DOHH2 (cell line): Measurements from ENCODE around the gene SECISBP2.

ENCODE experiments used
- H3F3A ChIP-seq: fragments of 200-600 bp; sonication (generic), shearing (Covaris generic); 2 replicates; pipeline ENCODE4 v1.6.0; 2016; ENCODE audit warnings: antibody characterized with exemption, mild to moderate bottlenecking; ENCODE audit not compliant: control insufficient read depth, insufficient read depth
- H3K27ac ChIP-seq: fragments of 200-600 bp; sonication (generic); 2 replicates; pipeline ENCODE4 v1.5.1; 2014; ENCODE audit warnings: low read depth, mild to moderate bottlenecking, low read length, moderate library complexity
- H3K27me3 ChIP-seq: fragments of 200-600 bp; sonication (generic); 2 replicates; pipeline ENCODE4 v1.6.1; 2014; ENCODE audit warnings: mild to moderate bottlenecking, low read length, mixed read lengths; ENCODE audit not compliant: control insufficient read depth
- H3K36me3 ChIP-seq: fragments of 200-600 bp; sonication (generic); 2 replicates; pipeline ENCODE4 v1.6.1; 2014; ENCODE audit warnings: mild to moderate bottlenecking, low read length, moderate library complexity, mixed read lengths; ENCODE audit not compliant: control insufficient read depth
- H3K4me1 ChIP-seq: fragments of 200-600 bp; sonication (generic); 2 replicates; pipeline ENCODE4 v1.6.1; 2014; ENCODE audit warnings: mild to moderate bottlenecking, low read length, mixed read lengths; ENCODE audit not compliant: control insufficient read depth
- H3K4me2 ChIP-seq: fragments of 200-600 bp; sonication (generic); 2 replicates; pipeline ENCODE4 v1.6.0; 2014; ENCODE audit warnings: mild to moderate bottlenecking, low read length, moderate library complexity
- H3K4me3 ChIP-seq: fragments of 200-600 bp; sonication (generic); 2 replicates; pipeline ENCODE4 v1.5.1; 2014; ENCODE audit warnings: mild to moderate bottlenecking, low read length, mixed read lengths
- H3K79me2 ChIP-seq: fragments of 200-600 bp; sonication (generic); 2 replicates; pipeline ENCODE4 v1.6.1; 2014; ENCODE audit warnings: mild to moderate bottlenecking, low read length, mixed read lengths; ENCODE audit not compliant: control insufficient read depth
- H3K9me2 ChIP-seq: fragments of 200-600 bp; sonication (generic); replicated peaks from 2 replicates; pipeline ENCODE4 v1.6.1; 2014; ENCODE audit warnings: mild to moderate bottlenecking, low read length, mixed read lengths; ENCODE audit not compliant: control insufficient read depth
- H3K9me3 ChIP-seq: fragments of 200-600 bp; sonication (generic); 2 replicates; pipeline ENCODE4 v1.6.1; 2014; ENCODE audit warnings: antibody characterized with exemption, low read length, mixed read lengths; ENCODE audit not compliant: control insufficient read depth, insufficient read depth
- H4K20me1 ChIP-seq: fragments of 200-600 bp; sonication (generic); 2 replicates; pipeline ENCODE4 v1.6.0; 2014; ENCODE audit warnings: low read depth, mild to moderate bottlenecking, antibody characterized with exemption, low read length, moderate library complexity; ENCODE audit not compliant: control insufficient read depth, insufficient read depth
- EZH2phosphoT487 ChIP-seq: fragments of 200-600 bp; sonication (generic); IDR thresholded peaks from 2 replicates; pipeline ENCODE4 v1.6.1; 2017; ENCODE audit warnings: borderline replicate concordance, mild to moderate bottlenecking, antibody characterized with exemption, low read length, moderate library complexity, mixed read lengths
- TF ChIP-seq, protein P1 (sequence below): fragments of 200-600 bp; sonication (generic); IDR thresholded peaks from one replicate; pipeline ENCODE4 v1.5.1; 2014; ENCODE audit warnings: antibody characterized with exemption, mild to moderate bottlenecking, low read depth, low read length; ENCODE audit not compliant: poor library complexity, severe bottlenecking

SECISBP2 gene

DNA sequence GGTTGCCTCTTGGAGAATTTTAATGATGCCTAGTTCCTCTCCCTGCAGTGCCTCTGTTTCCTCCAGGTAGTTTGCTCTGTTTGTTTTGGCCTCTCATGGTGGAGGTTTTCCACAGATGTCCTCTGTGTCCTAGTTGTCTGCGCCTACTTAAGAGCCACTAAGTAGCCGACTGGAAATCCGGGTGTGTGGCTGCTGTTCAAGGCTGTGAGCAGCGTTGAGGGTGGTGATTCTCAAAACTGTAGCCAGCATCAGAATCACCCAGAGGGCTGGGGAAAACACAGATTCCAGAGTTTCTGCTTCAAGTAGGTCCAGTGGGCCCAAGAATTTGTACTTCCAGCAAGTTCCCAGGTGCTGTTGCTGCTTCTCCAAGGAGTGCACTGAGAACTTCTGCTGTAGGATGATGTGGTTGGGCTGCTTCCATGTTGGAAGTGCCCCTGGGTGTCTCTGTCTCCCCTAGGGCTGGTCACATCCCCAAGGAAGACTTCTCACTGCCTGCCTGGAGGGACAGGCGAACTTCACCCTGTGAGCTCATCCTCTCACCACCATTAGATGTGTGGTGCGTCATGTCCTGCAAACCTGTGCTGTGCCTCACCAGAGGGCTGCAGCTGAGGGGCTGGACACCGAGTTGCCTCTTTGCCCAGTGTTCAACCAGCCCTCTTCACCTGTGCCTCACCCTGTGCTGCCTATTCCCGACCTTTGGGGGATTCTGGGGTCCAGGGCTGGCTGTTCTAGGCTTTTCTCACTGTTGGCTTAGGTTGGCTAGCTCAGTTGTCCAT lies 34.8 kb downstream of the SECISBP2 start:
- no peak overlapping the region for H3K27ac ChIP-seq
- no peak for TF ChIP-seq EZH2phosphoT487
- TF ChIP-seq, protein P1, sequence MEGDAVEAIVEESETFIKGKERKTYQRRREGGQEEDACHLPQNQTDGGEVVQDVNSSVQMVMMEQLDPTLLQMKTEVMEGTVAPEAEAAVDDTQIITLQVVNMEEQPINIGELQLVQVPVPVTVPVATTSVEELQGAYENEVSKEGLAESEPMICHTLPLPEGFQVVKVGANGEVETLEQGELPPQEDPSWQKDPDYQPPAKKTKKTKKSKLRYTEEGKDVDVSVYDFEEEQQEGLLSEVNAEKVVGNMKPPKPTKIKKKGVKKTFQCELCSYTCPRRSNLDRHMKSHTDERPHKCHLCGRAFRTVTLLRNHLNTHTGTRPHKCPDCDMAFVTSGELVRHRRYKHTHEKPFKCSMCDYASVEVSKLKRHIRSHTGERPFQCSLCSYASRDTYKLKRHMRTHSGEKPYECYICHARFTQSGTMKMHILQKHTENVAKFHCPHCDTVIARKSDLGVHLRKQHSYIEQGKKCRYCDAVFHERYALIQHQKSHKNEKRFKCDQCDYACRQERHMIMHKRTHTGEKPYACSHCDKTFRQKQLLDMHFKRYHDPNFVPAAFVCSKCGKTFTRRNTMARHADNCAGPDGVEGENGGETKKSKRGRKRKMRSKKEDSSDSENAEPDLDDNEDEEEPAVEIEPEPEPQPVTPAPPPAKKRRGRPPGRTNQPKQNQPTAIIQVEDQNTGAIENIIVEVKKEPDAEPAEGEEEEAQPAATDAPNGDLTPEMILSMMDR, result no peak
- H3K4me1 ChIP-seq, result no peaks in the 10 kb centered on the region
- H3K27me3 ChIP-seq, result no peaks in the 10 kb centered on the region
- H3K79me2 ChIP-seq, result no peaks in the 10 kb centered on the region
- peaks cover 99% of the 10 kb centered on the region for H3K36me3 ChIP-seq
- H3K4me2 ChIP-seq, result no peak overlapping the region
- no peaks in the 10 kb centered on the region for H3F3A ChIP-seq
- H3K4me3 ChIP-seq, result no peak overlapping the region
- H3K9me2 ChIP-seq, result no peaks in the 10 kb centered on the region
- no peaks in the 10 kb centered on the region for H4K20me1 ChIP-seq
- H3K9me3 ChIP-seq, result no peaks in the 10 kb centered on the region

DNA sequence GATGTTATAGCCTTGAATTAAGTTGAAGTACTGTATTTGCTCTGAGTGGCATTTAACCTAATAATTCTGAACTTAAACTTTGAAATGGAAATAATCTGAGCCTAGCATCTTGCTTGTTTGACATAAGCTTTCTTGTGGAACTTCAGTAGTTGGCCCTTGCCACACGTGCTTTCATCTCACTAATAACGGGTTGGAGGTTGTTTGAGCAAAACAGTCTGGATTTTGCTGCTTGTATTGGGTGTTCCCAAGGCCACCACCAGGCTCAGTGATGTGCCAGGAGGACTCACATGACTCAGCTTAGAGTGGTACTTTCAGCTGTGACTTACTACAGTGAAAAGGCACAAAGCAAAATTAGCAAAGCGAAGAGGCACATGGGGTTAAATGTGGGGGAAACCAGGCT lies 35.7 kb downstream of the SECISBP2 start:
- Histone ChIP-seq H3K4me2 (no peak overlapping the region), H3F3A (no peaks in the 10 kb centered on the region), H3K36me3 (peaks cover 99% of the 10 kb centered on the region), H3K79me2 (no peaks in the 10 kb centered on the region), H3K4me3 (no peak overlapping the region), H3K27ac (no peak overlapping the region), H3K4me1 (no peaks in the 10 kb centered on the region), H3K9me2 (no peaks in the 10 kb centered on the region), H3K9me3 (no peaks in the 10 kb centered on the region), H3K27me3 (no peaks in the 10 kb centered on the region), H4K20me1 (no peaks in the 10 kb centered on the region)
- TF ChIP-seq EZH2phosphoT487, result no peak
- TF ChIP-seq, protein P1, result no peak

DNA sequence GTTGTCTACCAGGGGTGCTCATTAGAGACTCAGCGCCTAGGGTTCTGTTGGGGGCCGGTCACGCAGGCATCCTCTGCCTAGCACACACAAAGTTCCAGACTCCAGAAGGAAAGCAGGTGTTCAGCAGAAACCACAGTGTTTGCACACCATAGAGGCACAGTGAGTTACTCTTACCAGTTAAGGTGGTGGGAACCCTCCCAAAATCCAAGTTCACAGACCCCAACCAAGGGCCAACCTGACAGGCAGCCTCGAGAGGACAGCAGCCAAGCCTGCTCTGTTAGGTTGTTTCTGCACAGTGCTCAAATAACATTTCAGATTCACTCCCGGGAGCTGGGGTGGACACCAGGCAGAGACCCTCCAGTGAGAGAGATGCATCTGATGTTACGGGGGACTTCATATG lies 36.2 kb downstream of the SECISBP2 start:
- H3K4me1 ChIP-seq, result no peaks in the 10 kb centered on the region
- peaks cover 97% of the 10 kb centered on the region for H3K36me3 ChIP-seq
- H3K4me2 ChIP-seq, result no peak overlapping the region

More for the DNA sequence above, 36.2 kb downstream of the SECISBP2 start:
- H4K20me1 ChIP-seq, result no peaks in the 10 kb centered on the region
- H3K4me3 ChIP-seq, result no peak overlapping the region
- H3K27ac ChIP-seq, result no peak overlapping the region
- no peaks in the 10 kb centered on the region for H3K79me2 ChIP-seq
- H3K9me2 ChIP-seq, result no peaks in the 10 kb centered on the region
- no peaks in the 10 kb centered on the region for H3K9me3 ChIP-seq
- no peaks in the 10 kb centered on the region for H3K27me3 ChIP-seq
- H3F3A ChIP-seq, result no peaks in the 10 kb centered on the region
- TF ChIP-seq, protein P1, result no peak
- no peak for TF ChIP-seq EZH2phosphoT487
